Measurements from ENCODE around the gene MAPK8IP1.

MAPK8IP1 gene

DNA sequence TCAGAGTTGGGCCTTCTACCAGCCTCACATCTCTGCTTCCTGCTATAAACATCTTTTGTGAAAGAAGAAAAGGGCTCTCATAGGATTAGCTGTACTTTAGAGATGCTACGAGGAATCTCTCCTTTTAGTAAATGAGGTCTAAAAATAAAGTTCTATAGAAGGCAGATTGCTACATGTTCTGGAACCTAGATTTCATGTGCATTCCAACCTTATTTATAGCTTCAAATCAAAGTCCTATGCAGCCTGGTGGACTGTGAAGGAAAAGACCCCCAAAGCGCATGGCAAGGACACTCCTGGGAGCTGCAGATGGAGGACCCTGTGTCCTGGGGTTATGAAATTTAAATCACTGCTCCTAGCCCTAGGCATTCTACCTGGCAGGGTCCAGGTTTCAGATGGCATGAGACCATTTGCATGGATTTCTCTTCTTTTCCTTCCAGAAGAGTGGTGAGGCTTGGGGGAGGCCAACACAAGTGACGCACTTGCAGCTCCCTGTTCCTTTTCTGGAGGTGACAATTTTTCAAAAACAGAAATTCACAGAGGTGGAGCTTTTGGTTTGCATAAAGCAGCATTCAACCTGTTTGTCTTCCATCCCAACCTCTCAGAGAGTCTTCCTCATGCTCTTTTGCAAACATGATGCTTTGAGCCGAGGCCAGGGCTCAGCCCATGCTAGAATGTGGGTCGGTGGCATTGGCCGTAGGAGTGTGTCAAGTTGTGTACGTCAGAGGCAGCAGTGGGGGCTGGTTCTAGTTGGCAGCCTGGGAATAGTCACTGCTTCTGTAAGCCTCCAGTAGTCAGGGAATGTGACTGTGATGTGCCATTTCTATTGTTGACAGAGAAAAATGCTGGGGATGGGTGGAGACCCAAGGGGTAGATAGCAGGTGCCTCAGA, 31.9 kb upstream of the MAPK8IP1 start:
- TF ChIP-seq, protein P1, sequence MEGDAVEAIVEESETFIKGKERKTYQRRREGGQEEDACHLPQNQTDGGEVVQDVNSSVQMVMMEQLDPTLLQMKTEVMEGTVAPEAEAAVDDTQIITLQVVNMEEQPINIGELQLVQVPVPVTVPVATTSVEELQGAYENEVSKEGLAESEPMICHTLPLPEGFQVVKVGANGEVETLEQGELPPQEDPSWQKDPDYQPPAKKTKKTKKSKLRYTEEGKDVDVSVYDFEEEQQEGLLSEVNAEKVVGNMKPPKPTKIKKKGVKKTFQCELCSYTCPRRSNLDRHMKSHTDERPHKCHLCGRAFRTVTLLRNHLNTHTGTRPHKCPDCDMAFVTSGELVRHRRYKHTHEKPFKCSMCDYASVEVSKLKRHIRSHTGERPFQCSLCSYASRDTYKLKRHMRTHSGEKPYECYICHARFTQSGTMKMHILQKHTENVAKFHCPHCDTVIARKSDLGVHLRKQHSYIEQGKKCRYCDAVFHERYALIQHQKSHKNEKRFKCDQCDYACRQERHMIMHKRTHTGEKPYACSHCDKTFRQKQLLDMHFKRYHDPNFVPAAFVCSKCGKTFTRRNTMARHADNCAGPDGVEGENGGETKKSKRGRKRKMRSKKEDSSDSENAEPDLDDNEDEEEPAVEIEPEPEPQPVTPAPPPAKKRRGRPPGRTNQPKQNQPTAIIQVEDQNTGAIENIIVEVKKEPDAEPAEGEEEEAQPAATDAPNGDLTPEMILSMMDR (IDR thresholded peaks at IDR 0.05; ENCODE audit: poor library complexity, severe bottlenecking): no peak
- ATAC-seq (ENCODE audit: low read depth) (no peak), DNase-seq (ENCODE audit: low spot score) (no peak)
- Histone ChIP-seq H3K4me3 (ENCODE audit: severe bottlenecking) (no peak overlapping the region), H3K4me1 (ENCODE audit: insufficient read depth, poor library complexity, severe bottlenecking) (peaks cover 4% of the 10 kb centered on the region), H3K27me3 (ENCODE audit: insufficient read depth, poor library complexity, severe bottlenecking) (no peaks in the 10 kb centered on the region), H3K36me3 (ENCODE audit: low read depth) (peaks cover 18% of the 10 kb centered on the region), H3K9me3 (ENCODE audit: severe bottlenecking) (no peaks in the 10 kb centered on the region), H3K27ac (ENCODE audit: poor library complexity, severe bottlenecking) (no peak overlapping the region)

DNA sequence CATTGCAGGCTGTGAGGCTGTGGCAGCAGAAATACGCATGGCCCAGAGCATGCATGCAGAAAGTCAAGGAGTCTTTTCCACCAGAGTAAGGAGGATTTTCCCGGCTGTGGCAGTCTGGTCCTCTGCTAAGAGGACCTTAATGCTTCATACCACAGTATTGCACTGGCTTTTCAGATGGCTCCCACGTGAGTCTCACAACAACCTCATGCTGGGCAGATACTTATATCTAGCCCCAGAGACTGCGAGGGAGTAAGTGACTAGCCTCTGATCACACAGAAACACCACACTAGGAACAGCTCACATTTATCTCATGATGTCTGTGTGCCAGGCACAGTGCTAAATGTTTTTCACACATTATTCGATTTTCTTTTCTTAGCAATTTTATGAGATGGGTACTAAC, 30.1 kb upstream of the MAPK8IP1 start:
- Histone ChIP-seq H3K4me3 (ENCODE audit: severe bottlenecking) (no peak overlapping the region), H3K36me3 (ENCODE audit: low read depth) (peaks cover 21% of the 10 kb centered on the region), H3K27ac (ENCODE audit: poor library complexity, severe bottlenecking) (no peak overlapping the region), H3K4me1 (ENCODE audit: insufficient read depth, poor library complexity, severe bottlenecking) (no peaks in the 10 kb centered on the region), H3K9me3 (ENCODE audit: severe bottlenecking) (no peaks in the 10 kb centered on the region), H3K27me3 (ENCODE audit: insufficient read depth, poor library complexity, severe bottlenecking) (no peaks in the 10 kb centered on the region)
- DNase-seq (ENCODE audit: low spot score) (no peak), ATAC-seq (ENCODE audit: low read depth) (no peak)
- TF ChIP-seq, protein P1 (IDR thresholded peaks at IDR 0.05; ENCODE audit: poor library complexity, severe bottlenecking): no peak

DNA sequence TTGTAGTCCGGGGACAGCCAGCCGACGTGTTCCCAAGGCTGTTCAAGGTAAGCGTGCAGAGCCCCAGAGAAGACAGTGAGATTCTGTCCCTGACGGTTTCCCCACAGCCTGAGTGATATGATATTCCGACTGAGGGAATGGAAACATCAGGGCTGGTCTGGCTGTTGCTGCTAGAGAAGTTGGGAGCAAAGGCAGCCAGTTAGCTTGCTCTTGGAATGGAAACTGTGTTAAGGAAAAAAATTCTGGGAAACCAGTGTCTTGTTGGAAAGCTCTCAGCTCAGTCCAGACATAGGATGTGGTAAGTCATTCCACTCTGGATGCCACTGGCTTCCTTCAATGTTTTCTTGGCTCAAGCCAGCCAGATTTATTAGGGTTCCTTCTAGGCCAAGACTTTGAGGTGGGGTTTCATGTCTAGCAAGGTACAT, 29.4 kb upstream of the MAPK8IP1 start:
- no peaks in the 10 kb centered on the region for H3K27me3 ChIP-seq (ENCODE audit: insufficient read depth, poor library complexity, severe bottlenecking)
- no peak overlapping the region for H3K4me3 ChIP-seq (ENCODE audit: severe bottlenecking)
- H3K9me3 ChIP-seq (ENCODE audit: severe bottlenecking): no peaks in the 10 kb centered on the region
- peaks cover 26% of the 10 kb centered on the region for H3K36me3 ChIP-seq (ENCODE audit: low read depth)
- H3K4me1 ChIP-seq (ENCODE audit: insufficient read depth, poor library complexity, severe bottlenecking): no peaks in the 10 kb centered on the region
- DNase-seq (ENCODE audit: low spot score) (no peak), ATAC-seq (ENCODE audit: low read depth) (no peak)
- H3K27ac ChIP-seq (ENCODE audit: poor library complexity, severe bottlenecking): no peak overlapping the region
- TF ChIP-seq, protein P1 (IDR thresholded peaks at IDR 0.05; ENCODE audit: poor library complexity, severe bottlenecking): no peak

DNA sequence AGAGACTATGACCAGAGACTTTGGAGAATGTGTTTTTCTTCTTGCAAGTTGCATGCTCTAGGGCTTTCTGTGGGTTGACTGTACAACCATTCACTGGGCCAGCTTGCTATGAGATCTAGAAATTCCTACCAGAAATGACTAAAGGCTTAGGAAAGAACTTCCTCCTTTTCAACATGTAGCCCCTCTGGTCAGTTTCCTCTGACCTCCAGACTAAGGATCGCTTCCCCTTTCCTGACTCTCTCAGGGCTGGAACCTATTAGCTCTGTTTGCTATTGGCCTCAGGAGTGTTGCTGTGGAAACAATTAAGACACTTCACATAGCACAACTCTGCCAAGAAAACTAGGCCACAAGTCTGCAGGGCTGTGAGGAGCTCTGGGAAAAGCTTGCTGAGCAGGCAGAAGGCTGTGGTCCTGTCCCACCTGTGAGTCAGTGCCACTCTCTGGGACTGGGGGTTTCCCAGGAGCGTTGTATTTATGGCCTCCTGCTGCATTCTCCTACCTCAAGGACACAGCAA, 27.4 kb upstream of the MAPK8IP1 start:
- no peak for ATAC-seq (ENCODE audit: low read depth)
- H3K4me3 ChIP-seq (ENCODE audit: severe bottlenecking): no peak overlapping the region
- no peak for DNase-seq (ENCODE audit: low spot score)
- no peaks in the 10 kb centered on the region for H3K27me3 ChIP-seq (ENCODE audit: insufficient read depth, poor library complexity, severe bottlenecking)
- no peaks in the 10 kb centered on the region for H3K4me1 ChIP-seq (ENCODE audit: insufficient read depth, poor library complexity, severe bottlenecking)
- H3K9me3 ChIP-seq (ENCODE audit: severe bottlenecking): no peaks in the 10 kb centered on the region
- no peak overlapping the region for H3K27ac ChIP-seq (ENCODE audit: poor library complexity, severe bottlenecking)
- H3K36me3 ChIP-seq (ENCODE audit: low read depth): peaks cover 44% of the 10 kb centered on the region
- TF ChIP-seq, protein P1 (IDR thresholded peaks at IDR 0.05; ENCODE audit: poor library complexity, severe bottlenecking): no peak
